GM12874 (cell line): ENCODE data around the gene FIBP.

ENCODE experiments used
- TF ChIP-seq, protein P1 (sequence below): IDR thresholded peaks from 2 replicates; pipeline ENCODE4 v1.5.1; 2011; ENCODE audit warnings: low read depth, mild to moderate bottlenecking, control low read depth, low read length, moderate library complexity; ENCODE audit not compliant: insufficient read depth

Gene FIBP

DNA sequence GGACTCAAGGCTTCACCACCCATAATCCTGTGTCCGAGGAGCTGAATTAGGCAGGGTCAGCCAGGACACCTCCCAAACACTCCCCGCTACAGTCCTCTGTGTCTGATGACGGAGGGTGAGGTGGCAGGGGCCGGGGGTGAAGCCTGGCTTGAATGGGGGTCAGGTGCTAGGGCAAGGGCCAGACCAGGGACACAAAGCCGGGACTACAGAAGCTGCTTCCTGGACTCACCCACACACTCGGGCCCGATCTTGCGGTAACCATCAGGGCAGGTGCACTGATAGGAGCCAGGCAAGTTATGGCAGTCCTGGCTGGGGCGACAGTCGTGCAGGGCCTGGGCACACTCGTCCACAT is 18.0 kb downstream of the FIBP start:
- TF ChIP-seq, protein P1, sequence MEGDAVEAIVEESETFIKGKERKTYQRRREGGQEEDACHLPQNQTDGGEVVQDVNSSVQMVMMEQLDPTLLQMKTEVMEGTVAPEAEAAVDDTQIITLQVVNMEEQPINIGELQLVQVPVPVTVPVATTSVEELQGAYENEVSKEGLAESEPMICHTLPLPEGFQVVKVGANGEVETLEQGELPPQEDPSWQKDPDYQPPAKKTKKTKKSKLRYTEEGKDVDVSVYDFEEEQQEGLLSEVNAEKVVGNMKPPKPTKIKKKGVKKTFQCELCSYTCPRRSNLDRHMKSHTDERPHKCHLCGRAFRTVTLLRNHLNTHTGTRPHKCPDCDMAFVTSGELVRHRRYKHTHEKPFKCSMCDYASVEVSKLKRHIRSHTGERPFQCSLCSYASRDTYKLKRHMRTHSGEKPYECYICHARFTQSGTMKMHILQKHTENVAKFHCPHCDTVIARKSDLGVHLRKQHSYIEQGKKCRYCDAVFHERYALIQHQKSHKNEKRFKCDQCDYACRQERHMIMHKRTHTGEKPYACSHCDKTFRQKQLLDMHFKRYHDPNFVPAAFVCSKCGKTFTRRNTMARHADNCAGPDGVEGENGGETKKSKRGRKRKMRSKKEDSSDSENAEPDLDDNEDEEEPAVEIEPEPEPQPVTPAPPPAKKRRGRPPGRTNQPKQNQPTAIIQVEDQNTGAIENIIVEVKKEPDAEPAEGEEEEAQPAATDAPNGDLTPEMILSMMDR: no peak

DNA sequence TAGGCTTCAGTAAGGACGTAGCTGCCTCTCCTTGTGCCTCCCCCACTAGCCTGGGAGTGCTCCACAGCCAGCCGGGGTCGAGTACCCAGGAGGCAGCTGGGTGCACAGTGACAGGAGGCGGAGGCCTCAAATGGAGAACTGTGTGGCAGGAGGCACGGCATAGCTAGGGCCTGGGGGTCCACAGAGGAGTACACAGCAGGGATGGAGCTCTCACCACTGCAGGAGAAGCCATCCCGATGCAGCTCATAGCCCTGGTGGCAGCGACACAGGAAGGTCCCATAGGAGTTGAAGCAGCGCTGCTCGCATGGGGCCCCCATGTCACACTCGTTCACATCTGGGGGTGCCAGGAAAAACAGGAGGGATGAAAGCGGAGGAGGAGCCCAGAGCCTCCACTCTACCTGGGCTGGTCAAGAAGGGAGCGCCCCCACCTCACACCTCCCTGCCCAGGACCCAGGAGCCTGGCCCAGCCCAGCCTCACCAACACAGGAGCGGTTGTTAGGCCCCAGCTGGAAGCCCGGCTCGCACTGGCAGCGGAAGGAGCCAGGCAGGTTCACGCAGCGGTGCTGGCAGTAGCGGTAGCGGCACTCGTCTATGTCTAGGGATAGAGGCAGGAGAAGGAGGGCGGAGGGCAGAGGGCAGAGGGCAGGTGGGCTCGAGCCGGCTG is 18.5 kb downstream of the FIBP start:
- TF ChIP-seq, protein P1: no peak

DNA sequence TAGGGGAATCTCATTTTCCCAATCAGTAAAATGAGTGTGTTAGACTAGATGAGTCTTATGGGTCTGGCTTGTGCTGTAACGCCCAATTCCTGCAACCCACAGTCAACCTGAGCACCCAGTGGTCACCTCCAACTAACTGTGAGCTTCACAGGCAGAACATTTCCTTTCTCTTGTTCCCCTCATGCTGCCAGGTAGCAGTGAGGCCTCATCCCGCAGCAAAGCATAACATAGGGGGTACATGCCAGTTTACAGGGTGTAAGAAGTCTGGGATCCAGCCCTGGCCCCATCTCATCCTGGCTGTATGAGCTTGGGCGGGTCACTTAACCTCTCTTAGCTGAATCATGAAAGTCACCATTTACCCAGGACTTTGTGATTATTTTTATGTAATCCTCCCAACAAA is 19.4 kb downstream of the FIBP start:
- TF ChIP-seq, protein P1: no peak

DNA sequence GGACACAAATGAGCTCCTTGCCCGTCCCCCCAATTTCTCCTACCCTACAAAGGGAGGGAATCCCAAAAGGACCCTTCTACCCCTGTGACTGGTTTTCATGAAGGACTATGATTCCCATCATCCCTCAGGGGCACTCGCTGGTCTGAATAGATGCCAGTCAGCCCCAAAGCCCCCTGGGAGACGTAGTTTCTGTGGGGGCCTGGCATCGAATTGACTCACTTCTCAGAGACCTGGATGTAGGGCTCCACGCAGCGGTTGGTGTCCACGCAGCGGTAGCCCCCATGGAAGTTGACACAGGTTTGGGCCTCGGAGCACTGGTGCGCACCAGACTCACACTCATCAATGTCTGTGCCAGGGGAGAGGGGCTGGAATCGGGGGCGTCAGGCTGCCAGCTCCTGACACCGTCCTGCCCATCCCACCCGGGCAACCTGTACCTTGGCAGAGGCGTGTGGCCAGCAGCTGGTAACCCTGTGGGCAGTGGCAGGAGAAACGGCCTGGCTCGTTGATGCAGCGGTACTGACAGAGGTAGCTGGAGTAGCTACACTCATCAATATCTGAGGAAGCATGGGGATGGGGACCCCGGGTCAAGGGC is 20.1 kb downstream of the FIBP start:
- TF ChIP-seq, protein P1: no peak

DNA sequence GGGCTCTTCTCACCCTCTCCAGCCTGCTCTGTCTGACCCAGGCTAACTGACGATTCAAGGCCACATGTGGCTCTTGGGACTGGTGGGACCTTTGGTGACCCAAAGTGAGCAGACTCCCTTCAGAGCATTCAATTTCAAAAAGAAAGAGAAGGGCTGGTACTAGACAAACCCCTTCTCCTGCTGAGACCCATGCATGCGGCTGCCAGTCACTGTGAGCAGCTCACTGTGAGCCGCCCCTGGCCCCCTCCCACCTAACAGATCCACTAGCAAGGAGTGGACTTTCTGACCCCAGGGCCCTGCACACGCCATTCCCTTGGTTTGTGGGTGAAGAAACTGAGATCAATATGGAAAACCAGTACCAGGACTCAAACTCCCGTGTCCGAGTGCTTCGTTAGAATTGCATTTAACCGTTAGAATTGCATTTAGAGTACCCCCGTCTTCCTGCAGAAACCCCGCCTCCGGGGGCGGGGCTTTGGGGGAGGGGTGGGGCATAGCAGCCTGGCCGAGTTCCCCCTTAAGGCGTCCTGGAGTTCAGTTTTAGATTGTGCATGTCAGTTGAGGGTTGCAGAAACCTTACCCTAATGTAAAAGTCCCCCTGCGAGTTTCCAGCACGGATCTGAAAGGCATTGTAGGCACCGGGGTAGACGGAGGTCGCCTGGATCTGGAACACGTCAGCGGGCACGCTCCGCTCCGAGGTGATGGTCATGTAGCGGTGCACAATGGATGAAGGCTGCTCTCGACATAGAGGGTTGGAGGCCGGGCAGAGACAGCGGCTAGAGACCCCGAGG is 20.8 kb downstream of the FIBP start:
- TF ChIP-seq, protein P1: no peak

DNA sequence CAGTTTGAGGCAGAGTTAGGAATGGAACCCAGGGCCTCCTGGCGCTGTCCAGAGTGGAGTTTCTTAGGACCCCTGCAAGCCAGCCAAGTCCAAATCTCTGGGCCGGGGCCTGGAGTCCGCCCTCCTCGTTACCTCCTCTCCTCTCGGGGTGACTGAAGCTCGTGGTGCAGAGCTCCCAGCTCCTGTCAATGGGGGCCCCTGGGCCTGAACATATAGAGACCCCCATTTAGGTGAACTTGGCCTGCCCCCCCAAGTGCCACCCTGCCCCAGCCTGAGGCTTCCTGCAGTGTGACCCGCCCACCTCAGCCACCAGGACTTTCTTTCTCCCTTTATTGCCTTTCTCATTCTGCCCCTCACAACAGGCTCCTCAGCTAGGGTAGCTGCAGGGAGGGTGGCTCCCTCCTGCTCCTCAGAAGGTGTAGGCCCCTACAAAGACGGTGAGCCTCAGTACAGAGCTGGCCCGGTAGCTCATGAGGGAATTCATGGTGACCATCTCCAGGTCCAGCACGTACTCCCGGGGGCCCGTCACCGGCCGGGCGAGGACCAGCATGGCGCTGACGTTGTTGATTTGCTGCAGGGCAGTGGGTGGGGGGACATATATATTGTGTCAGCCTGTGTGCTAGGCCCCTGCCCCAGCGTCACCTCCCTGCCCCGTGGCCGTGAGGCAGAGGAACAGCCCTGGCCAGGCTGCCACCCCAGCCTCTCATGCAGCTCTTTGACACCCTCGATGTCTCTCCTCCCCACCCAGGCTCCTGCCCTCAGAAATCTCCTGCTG is 21.6 kb downstream of the FIBP start:
- TF ChIP-seq, protein P1: no peak
